HTERT RPE-1 (cell line): ENCODE measurements around the gene CDH24.

Source experiments
- in situ Hi-C: fragments of 300-500 bp; cut with MboI; formaldehyde crosslinking; loops from 4 replicates; pipeline ENCODE4 v1.14.3; 2020; ENCODE audit warnings: low sequenced_read_pairs

CDH24 gene

DNA sequence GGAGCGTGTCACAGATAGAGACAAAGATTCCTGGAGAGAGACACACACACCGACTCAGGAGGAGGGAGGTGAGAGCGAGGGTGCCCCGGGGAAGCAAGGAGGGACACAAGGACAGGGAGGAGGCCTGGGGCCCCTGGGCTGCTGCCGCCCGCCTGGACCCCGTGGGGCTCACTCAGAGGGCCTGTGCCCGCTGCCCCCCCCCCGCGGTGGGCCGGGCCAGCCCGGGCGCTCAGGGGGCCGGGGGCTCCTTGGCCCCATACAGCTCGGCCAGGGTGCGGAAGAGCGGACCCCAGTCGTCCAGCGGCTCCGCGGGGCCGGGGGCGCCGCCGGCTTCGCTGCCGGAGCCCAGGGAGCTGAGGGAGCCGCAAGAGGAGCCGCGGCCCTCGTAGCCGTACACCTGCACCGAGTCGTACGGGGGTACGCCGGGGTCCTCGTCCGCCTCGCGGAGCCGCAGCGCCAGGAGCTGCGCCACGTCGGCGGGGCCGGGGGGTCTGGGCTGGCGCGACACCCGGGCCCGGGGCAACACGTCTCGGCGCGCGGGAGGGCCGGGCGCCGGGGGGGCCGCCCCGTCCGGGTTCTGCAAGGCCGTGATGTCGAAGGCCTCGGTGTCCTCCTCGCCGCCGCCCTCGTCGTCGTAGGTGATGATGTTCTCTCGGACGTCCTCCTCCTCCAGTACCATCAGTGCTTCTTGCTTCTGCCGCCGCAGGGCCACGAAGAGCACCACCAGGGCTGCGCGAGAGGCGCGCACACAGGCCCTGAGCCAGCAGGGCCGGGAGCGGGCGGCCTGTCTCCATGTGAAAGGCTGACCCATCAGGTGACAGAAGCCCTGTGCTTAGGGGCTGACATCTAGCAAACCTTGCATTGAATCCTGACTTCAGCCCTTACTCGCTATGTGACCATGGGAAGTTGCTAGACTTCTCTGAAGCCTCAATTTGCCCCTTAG is 9.3 kb downstream of the CDH24 start:
- in situ Hi-C loops: no loop called here

DNA sequence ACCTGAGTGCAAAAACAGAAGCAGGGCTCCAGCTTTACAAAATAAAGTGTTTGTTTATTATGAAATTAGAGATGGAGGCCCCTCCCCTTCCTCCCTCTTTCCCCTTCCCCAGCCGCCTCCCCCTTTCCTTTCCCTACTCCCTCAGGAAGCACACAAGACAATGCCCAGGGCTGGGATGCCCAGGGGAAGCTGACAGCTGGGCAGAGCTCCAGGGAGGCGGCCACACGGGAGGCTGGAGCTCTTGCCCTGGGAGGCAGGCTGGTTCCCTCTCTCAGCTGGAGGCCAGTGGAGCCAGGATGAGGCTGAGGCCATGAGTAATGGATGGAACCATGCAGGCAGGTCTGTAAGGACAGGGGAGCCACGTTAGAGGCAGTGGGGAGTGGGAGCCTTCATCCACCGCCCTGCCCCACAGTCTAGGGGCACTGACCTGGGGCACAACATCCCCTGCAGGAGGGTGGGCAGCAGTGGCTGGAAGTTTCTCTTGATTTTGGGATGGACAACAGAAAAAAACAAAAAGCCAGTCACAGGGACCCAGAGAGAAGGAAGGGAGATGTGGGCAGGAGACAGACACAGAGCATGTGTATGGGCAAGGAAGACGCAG is 10.2 kb downstream of the CDH24 start:
- in situ Hi-C loops: no loop called here

DNA sequence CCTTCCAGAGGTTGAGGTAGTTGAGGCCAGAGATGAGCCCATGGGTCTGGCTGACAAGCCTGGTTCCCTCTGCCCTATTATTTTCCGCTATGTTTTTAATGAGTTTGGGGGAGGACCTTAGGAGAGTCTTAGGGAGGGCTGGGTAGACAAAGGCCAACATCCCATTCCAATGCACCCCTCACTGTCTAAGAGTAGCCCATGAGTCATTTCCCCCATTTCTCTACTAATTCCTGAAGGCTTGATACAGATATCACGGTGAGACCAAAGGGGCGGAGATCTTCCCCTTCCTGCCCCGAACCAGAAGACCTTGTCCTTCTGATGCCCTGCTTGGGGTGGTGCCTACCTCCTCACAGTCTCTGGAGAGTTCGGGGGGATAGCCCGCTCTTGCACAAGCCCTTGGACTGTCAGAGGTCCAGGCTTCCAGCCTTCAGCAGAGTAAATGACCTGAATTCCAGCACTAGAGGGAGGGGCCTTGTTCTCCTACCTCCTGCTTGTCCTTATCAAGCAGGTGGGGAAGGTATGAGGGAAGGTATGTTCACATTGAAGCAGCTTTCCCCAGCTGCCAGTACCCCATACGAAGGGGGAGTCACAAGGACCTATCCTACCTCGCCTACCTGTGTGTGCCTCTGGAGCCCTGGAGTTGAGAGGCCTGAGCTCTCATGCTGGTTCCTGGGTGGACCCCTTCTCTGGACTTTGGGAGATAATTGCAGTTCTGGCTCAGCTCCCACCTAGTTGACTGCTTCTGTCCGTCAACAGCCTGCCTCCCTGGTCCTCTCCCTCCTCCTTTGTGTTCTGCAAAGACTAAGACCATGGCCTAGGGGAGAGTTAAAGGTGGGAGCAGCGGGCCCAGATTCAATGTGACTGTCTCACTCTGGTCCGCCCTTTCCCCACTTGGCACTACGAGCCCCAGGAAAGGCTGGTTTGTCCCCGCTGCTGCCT is 11.6 kb downstream of the CDH24 start:
- in situ Hi-C loops: no loop called here

DNA sequence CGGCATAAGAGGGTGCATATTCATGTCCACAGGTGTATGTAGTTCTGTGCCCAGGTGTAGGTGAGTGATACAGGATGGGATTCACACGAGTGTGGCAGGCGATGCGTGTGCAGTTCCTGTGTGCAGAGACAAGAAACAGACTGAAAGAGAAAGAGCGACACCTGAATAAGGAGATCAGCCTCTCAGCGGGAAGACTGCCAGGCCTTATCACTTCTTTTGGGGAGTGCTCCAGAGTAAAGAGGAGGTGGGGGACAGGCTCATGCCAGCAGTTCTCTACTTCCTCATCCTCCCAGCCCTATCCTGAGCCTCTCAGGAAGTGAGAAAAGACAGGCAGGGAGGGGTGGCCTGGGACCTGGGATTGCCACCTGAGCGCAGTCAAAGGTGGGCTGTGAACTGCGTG is 12.5 kb downstream of the CDH24 start:
- in situ Hi-C loops: no loop called here

DNA sequence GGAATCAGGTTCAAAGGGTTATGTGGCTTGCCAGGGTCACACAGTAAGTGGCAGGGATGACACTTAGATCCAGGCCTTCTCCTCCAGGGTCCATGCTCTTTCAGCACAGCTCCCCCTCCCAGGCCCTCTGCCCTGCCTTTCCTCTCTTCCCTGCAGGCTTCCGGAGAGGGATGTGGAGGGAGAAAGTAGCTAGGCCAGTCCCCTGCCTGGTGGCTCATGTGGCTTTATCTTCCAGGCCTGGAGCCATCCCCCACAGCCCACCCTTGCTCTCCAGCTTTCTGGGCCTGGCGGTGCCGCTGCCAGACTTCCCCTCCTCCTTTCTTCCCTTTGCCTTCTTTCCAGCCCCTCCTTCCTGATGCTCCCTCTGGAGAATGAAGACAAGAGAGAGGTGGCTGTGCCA is 13.6 kb downstream of the CDH24 start:
- in situ Hi-C loops: no loop called here

DNA sequence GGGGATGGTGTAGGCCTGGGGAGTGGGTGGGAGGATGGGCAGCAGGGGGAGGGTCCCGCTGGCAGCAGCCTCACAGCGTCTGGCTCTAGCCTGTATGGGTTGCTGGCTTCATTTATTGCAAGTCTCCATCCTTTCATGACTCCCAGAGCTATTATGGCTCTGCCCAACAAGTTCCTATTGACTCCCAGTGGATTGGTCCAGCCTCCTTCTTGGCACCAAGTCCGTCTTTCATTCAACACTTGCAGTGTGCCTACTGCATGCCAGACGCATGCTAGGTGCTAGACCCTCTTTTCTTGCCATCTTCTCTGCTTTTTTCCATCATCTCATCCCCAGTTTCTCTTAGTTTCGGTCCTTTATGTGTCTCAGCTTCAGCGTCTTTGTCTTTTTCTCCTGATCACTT is 14.2 kb downstream of the CDH24 start:
- in situ Hi-C loops: no loop called here

DNA sequence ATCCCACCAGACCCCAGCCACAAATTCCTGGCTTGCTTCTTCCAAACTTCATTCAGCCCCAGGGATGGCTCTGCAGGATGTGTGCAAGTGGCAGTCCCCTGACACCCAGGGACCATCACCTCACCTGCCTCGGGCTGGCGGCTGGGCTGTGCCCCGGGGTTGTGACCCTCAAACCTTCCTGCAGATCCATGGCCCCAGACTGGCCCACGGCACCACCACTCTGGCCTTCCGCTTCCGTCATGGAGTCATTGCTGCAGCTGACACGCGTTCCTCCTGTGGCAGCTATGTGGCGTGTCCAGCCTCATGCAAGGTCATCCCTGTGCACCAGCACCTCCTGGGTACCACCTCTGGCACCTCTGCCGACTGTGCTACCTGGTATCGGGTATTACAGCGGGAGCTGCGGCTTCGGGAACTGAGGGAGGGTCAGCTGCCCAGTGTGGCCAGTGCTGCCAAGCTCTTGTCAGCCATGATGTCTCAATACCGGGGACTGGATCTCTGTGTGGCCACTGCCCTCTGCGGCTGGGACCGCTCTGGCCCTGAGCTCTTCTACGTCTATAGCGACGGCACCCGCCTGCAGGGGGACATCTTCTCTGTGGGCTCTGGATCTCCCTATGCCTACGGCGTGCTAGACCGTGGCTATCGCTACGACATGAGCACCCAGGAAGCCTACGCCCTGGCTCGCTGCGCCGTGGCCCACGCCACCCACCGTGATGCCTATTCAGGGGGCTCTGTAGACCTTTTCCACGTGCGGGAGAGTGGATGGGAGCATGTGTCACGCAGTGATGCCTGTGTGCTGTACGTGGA is 15.0 kb downstream of the CDH24 start, which contains the start of gene PSMB11:
Gene PSMB11 (plus strand): TSS at position 51 of the 804 bp plus-strand sequence. CDS start 14 bp downstream, at position 65.
- in situ Hi-C loops: no loop called here

DNA sequence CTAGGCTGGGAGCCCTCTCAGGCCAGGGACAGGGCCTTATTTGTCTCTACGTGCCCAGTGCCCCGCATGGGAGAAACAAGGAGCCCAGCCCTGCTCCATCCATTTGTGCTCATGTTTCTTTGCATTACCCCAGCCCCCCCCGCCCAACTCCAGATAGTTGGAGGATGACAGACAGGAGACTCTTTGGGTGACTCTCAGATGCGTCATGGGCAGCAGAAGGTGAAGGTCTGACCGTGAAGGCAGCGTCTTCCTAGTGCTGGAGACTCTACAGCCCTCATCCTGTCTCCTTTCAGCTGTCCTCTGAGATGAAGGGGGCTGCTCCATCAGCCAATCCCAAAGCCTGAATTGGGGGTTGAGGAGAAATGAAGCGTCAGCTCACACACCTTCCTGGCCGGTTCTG is 15.6 kb downstream of the CDH24 start:
- in situ Hi-C loops: no loop called here

DNA sequence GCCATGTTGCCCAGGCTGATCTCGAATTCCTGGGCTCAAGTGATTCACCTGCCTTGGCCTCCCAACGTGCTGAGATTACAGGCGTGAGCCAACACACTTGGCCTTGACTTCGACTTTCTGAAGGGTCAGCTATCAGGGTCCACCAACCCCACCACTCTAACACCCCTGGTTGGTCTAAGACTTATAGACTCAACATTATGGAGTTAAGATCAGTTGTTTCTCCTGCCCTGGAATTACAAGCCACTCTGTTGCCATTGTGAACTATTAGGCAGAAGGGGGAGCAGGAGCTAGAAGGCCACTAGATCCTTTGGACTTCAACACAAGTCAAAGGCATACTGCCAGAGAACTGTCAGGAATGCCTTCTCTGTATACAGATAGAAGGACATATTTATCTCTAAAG is 17.2 kb downstream of the CDH24 start:
- in situ Hi-C loops: no loop called here

DNA sequence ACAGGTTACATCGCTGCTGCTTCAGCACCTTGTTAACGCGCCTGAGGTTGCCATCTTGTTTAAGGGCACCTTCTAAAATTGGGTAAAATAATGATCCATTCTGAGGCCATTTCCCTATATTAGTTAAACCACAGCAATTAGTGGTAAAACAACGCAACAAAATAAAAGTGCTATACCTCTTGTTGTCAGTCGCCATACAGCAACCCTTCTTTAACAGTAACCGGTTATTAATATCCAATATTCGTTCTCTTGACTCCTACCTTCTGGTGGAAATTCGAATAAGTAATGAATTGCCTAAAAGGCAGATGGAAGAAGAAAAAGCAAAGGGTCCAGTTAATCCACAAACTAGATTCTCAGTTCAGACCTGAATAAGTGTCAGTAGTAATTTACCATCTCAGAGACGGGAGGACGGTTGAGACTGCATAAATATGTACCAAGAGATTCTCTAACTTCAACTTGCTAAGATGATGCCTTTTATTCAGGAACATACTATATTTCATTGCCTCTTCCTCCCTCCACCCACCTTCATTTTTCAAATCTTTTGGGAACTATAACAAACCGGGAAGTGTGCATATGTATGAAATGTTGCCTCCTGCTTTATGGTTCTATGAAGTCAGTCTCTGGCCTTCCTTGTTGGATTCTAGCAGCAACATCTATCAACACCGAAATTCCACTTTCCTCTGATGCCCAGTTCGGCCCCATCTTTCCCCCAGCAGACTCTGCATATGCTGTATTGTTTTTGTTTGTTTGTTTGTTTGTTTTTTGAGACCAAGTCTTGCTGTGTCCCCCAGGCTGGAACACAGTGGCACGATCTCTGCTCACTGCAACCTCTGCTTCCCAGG is 21.8 kb downstream of the CDH24 start:
- in situ Hi-C loops: no loop called here

DNA sequence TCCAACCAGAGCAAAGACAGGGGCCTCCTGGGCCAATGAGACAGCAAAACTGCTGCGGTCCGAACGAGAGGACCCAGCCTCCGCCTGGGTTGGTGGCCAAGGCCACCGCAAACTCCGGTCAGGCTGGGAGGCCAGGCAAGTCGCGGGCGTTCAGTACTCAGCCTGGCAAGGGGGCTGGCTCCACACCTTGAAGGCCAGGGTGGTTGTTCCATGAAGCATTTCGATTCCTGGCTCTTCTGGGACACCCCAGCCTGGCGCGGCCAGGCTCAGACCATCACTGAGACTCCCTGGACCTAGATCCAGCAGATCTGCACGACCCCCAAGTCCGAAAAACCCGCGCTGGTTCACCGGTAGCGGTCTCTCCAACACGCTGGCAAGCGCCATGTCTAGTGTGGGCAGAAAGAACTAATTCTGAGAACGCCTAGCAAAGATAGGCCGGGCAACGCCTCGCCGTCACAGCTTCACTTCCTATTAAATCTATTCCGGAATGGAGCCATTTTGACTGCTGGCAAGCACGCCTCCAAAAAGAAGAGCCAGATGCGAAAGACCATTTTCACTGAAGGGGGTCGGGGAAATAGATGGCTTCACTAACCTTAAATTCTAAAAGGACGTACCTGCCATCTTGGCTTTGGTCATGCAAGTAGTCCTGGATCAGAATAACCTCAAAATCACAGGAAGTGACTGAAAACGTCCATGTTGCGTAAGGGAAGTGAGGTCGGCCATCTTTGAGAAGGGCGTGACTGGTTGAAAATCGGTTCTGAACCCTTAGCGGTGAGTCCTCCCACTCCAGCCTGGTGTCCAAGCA is 22.6 kb downstream of the CDH24 start, which contains the start of gene PSMB5:
Gene PSMB5 (minus strand): TSS at position 403 of the 805 bp plus-strand sequence. CDS start 19 bp downstream, at position 384.
- in situ Hi-C loops: no loop called here

DNA sequence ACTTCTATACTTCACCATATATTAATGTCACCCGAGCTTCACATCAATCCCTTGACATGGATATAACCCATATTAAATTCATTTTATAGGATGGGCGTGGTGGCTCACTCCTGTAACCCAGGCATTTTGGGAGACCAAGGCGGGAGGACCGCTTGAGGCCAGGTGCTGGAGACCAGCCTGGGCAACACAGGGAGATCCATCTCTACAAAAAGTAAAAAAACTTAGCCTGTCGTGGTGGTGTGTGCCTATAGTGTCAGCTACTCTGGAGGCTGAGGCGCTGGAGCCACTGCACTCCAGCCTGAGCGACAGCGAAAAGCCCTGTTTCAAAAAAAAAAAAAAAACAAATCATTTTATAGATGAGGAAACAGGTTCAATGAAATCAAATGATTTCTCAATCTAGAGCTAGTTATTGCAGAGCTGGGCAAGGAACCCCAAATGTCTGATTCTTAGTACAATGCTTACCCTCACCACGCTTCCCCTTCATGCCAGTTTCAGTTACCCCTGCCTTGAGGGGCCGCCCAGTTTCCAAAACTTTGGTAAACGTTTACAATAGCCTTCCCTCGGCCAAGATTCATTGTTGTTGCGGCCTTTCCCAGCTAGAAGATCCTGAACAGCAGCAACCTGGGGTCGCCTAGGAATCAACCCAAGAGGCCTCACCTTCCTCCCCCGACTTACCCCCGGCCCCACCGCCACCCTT is 23.4 kb downstream of the CDH24 start:
- in situ Hi-C loops: no loop called here

DNA sequence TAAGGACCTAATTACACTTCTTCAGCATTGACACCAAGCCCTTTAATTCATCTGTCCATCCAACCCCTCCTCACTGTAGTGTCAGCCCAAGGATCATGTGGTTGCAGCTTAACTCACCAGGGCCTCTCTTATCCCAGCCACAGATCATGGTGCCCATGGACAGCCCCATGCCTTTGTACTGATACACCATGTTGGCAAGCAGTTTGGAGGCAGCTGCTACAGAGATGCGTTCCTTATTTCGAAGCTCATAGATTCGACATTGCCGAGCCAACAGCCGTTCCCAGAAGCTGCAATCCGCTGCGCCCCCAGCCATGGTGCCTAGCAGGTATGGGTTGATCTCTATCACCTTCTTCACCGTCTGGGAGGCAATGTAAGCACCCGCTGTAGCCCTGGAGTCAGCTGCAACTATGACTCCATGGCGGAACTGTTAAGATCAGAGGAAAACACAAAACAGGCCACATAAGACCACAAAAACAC is 24.0 kb downstream of the CDH24 start:
- in situ Hi-C loops: no loop called here

DNA sequence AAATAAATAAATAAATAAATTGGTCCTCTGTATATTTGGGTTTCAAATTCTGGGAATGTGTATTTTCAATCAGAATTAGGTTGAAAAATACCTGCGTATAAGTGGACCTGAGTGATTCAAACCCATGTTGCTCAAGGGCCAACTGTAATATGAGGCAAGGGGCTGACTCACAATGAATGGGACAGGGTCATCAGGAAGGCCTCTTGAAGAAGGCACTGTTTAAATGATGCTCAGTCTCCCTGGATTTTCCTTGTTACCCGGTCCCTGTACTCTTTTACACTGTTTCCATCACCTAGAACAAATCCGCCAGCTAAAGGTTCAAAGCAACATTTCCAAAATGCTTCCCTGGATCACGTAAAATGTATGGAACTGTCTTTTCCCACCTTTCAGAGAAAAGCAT is 26.4 kb downstream of the CDH24 start:
- in situ Hi-C loops: no loop called here

DNA sequence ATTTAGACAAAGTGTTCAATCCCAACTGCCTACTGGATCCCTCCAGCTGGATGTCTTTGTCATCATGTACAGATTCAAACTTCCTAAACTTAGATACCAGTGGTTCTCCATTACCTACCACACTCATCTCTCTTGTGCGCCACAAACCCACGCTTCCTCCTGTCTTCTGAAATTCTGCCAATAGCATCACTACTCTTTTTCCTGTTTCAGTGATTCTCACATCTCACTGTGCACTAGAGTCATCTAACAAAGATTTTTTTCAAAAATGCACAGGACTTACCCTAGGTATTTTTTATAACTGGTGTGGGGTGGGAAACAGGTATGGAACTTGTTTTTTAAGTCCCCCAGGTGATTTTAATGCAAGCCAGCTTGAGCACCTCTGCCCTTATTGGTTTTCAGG is 28.5 kb downstream of the CDH24 start:
- in situ Hi-C loops: no loop called here

DNA sequence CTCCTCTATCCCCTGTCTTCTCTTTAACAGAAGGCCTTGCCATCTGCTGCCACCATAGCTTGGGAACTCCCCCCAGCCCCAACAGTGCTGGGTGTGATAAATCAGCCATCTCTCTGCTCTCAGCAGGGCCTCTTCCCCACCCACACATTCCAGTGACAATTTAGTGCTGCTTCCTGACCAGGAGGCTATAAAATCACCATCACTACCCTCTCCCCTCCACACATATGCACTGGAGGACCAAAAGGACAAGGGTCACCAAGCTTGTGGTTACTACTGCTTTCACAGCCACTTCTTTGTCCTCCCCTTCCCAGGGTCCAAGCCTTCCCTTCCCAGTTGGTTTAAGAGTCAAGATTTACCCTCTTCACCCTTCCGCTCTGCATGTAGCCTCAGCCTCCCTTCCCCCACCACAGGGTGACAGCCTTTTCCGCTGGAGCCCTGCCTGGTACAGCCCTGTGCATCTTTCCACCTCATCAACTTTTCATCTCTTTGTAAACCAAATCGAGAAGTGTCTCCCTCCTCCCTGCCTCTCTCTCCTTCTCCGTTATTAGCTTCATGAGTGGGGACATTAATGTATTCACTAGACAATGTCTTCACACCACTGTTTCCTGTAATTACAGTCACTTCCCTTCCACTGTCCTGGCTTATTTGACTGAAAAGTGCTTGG is 32.0 kb downstream of the CDH24 start:
- in situ Hi-C loops: no loop called here

DNA sequence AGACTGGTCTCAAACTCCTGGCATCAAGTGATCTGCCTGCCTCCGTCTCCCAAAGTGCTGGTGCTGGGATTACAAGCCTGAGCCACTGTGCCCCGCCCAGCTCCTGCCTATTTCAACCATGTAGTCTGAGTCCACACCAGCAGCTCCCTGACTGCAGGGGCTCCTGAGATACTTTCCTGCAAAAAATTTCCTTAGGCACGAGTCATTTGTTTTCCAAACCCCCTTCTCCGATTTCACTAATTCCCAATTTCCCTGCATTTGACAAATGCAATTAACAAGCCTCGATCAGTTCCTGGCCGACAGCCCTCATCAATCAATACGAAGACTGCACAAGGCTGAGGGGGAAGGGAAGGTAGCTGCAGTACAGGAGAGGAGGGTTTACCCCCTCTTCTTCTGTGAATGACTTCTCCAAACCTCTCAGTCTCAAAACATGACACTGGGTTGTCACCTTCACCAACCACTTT is 32.7 kb downstream of the CDH24 start:
- in situ Hi-C loops: no loop called here
